ENCODE results near the gene PTPRO.

GRCh38 chr12:15276088-15276698 lies 46.1 kb upstream of the PTPRO start:
- TF ChIP-seq CTCF (IDR thresholded peaks at IDR 0.05; ENCODE audit: low read depth, low read length) (peak; percentile 35), POLR2A (IDR thresholded peaks at IDR 0.05; ENCODE audit: extremely low read depth, insufficient read length) (no peak)

Measured in NB4 (cell line).